Left kidney (tissue), 2 donors: ENCODE measurements around the gene BTBD9. TPM values are rescaled to one million over a fixed set of nuclear protein-coding genes. Genes with fewer than 3 reads are reported as not detected.

Experiments used
- DNase-seq: peaks from one replicate; pipeline ENCODE4 v3.0.0-alpha.2; 2013
- polyA plus RNA-seq: library from polyadenylated mRNA; unstranded; fragments of 120-200 nt; gene quantifications from one replicate; pipeline ENCODE4 v1.2.1, GENCODE V29; 2013; ENCODE audit not compliant: insufficient read length

BTBD9 gene
- polyA plus RNA-seq, 1 donor = 14.5 TPM

GRCh38 chr6:38161754-38162492 is 477.8 kb downstream of the BTBD9 start:
- no peak for DNase-seq

GRCh38 chr6:38161331-38161730 is 478.4 kb downstream of the BTBD9 start:
- no peak for DNase-seq

GRCh38 chr6:38160831-38161230 is 478.9 kb downstream of the BTBD9 start:
- DNase-seq = no peak

GRCh38 chr6:38159596-38159995 is 480.1 kb downstream of the BTBD9 start:
- no peak for DNase-seq

- DNase-seq = no peak
Observed at GRCh38 chr6:38158762-38159350, 480.9 kb downstream of the BTBD9 start.

GRCh38 chr6:38157905-38158304 is 481.8 kb downstream of the BTBD9 start:
- DNase-seq = no peak

- DNase-seq = no peak
Observed at GRCh38 chr6:38156818-38157565, 482.7 kb downstream of the BTBD9 start.

- no peak for DNase-seq
Observed at GRCh38 chr6:38155621-38156204, 484.0 kb downstream of the BTBD9 start.

- no peak for DNase-seq
Observed at GRCh38 chr6:38155144-38155543, 484.6 kb downstream of the BTBD9 start.

- no peak for DNase-seq
Observed at GRCh38 chr6:38154731-38155130, 485.0 kb downstream of the BTBD9 start.

GRCh38 chr6:38153798-38154345 is 485.9 kb downstream of the BTBD9 start:
- DNase-seq = no peak

- DNase-seq = no peak
Observed at GRCh38 chr6:38153076-38153797, 486.5 kb downstream of the BTBD9 start.

- DNase-seq = no peak
Observed at GRCh38 chr6:38152620-38153019, 487.1 kb downstream of the BTBD9 start.

- no peak for DNase-seq
Observed at GRCh38 chr6:38151580-38152500, 487.9 kb downstream of the BTBD9 start.

GRCh38 chr6:38150681-38151296 is 488.9 kb downstream of the BTBD9 start:
- no peak for DNase-seq

GRCh38 chr6:38150021-38150420 is 489.7 kb downstream of the BTBD9 start:
- no peak for DNase-seq

GRCh38 chr6:38149531-38149930 is 490.2 kb downstream of the BTBD9 start:
- no peak for DNase-seq

- DNase-seq = no peak
Observed at GRCh38 chr6:38148606-38149005, 491.1 kb downstream of the BTBD9 start.

- DNase-seq = no peak
Observed at GRCh38 chr6:38146734-38147027, 493.0 kb downstream of the BTBD9 start.

GRCh38 chr6:38146021-38146733 is 493.6 kb downstream of the BTBD9 start:
- DNase-seq = no peak
